Activated CD4-positive, alpha-beta memory T cell treated with anti-CD3 and anti-CD28 coated beads, Interleukin-2, amount 10 ng/mL, durations not matched to agents 7 days and 5 days (primary cell): Measurements from ENCODE around the gene KATNIP. TPM values are rescaled to one million over a fixed set of nuclear protein-coding genes. Genes with fewer than 3 reads are reported as not detected.

Source experiments
- CTCF ChIA-PET: fragments of 350-600 bp; sonication (Branson Sonifier 250); formaldehyde crosslinking; loops from one replicate; lab custom pipeline; 2021; ENCODE audit warnings: antibody characterized with exemption, inconsistent platforms; lab: Charles Lee
- POLR2A ChIA-PET: fragments of 350-600 bp; sonication (Branson Sonifier 250); formaldehyde crosslinking; loops from one replicate; lab custom pipeline; 2021; ENCODE audit warnings: antibody characterized with exemption; lab: Charles Lee
- DNase-seq: peaks from one replicate; pipeline ENCODE4 v3.0.0-alpha.2; 2020
- H3K27ac Mint-ChIP-seq: one replicate; pipeline ENCODE4 v1.8.0; 2021; ENCODE audit warnings: mild to moderate bottlenecking, mixed read lengths
- H3K27me3 Mint-ChIP-seq: one replicate; pipeline ENCODE4 v1.8.0; 2021; ENCODE audit warnings: mixed read lengths
- H3K36me3 Mint-ChIP-seq: one replicate; pipeline ENCODE4 v1.8.0; 2021; ENCODE audit warnings: low read depth, mixed read lengths
- H3K4me1 Mint-ChIP-seq: one replicate; pipeline ENCODE4 v1.8.0; 2021; ENCODE audit warnings: mixed read lengths
- H3K4me3 Mint-ChIP-seq: one replicate; pipeline ENCODE4 v1.8.0; 2021; ENCODE audit warnings: mild to moderate bottlenecking, mixed read lengths
- H3K9me3 Mint-ChIP-seq: one replicate; pipeline ENCODE4 v1.8.0; 2021; ENCODE audit warnings: mixed read lengths
- total RNA-seq, 2 experiments: library from RNA; stranded (reverse); gene quantifications; one replicate each; pipeline ENCODE4 v1.2.3, GENCODE V29; 2021

Gene KATNIP
- total RNA-seq, 2 experiments from 2014 or later = 15.8 to 18.1 TPM

DNA sequence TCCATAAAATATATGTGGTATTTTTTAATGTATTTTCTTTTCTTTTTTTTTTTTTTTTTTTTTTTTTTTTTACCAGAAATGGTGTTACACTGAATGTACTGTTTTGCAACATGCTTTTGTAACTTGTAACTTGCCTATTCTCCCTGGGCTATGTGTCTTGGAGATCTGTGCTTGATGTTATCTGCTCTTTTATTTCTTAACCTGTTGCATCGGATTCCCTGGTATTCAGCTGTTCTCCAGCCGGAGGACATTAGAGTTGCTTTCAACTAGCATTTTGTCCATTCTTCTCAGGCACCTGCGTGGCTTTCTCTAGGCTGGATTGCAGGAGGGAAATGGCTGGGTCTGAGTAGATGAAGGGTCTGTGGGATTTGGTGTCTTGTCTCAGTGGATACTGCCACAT, 47.4 kb downstream of the KATNIP start:
- H3K36me3 Mint-ChIP-seq = no peaks in the 10 kb centered on the region
- CTCF ChIA-PET = interaction anchor here (0.6 to 1.7 kb wide), 2 partner anchors 49 to 82 kb away, joined by 3 to 4 read pairs; no protein-coding TSS in a partner anchor
- H3K27me3 Mint-ChIP-seq = no peaks in the 10 kb centered on the region
- POLR2A ChIA-PET = no interaction called here
- no peak overlapping the region for H3K27ac Mint-ChIP-seq
- H3K4me3 Mint-ChIP-seq = no peak overlapping the region
- H3K9me3 Mint-ChIP-seq = no peaks in the 10 kb centered on the region
- H3K4me1 Mint-ChIP-seq = no peaks in the 10 kb centered on the region
- DNase-seq = no peak

- DNase-seq = no peak
- Mint-ChIP-seq H3K27ac (no peak overlapping the region), H3K27me3 (no peaks in the 10 kb centered on the region), H3K9me3 (no peaks in the 10 kb centered on the region), H3K36me3 (no peaks in the 10 kb centered on the region), H3K4me1 (no peaks in the 10 kb centered on the region), H3K4me3 (no peak overlapping the region)
- ChIA-PET POLR2A (no interaction called here), CTCF (interaction anchor here (0.6 to 1.7 kb wide), 2 partner anchors 49 to 83 kb away, joined by 3 to 4 read pairs; no protein-coding TSS in a partner anchor)
Measured at GRCh38 chr16:27598220-27598619, 48.3 kb downstream of the KATNIP start.

- H3K27ac Mint-ChIP-seq = no peak overlapping the region
Measured at GRCh38 chr16:27598931-27599565, 49.1 kb downstream of the KATNIP start.

GRCh38 chr16:27599606-27600005, 49.7 kb downstream of the KATNIP start:
- no peaks in the 10 kb centered on the region for H3K4me1 Mint-ChIP-seq
- CTCF ChIA-PET = no interaction called here

More at GRCh38 chr16:27598931-27599565, 49.1 kb downstream of the KATNIP start:
- ChIA-PET POLR2A (no interaction called here), CTCF (no interaction called here)
- Mint-ChIP-seq H3K4me1 (no peaks in the 10 kb centered on the region), H3K9me3 (no peaks in the 10 kb centered on the region), H3K4me3 (no peak overlapping the region), H3K36me3 (no peaks in the 10 kb centered on the region), H3K27me3 (no peaks in the 10 kb centered on the region)
- DNase-seq = no peak

More at GRCh38 chr16:27599606-27600005, 49.7 kb downstream of the KATNIP start:
- no peak for DNase-seq
- H3K27me3 Mint-ChIP-seq = no peaks in the 10 kb centered on the region
- no peaks in the 10 kb centered on the region for H3K9me3 Mint-ChIP-seq
- H3K36me3 Mint-ChIP-seq = no peaks in the 10 kb centered on the region
- POLR2A ChIA-PET = no interaction called here
- H3K4me3 Mint-ChIP-seq = no peak overlapping the region
- H3K27ac Mint-ChIP-seq = no peak overlapping the region

Other genes with a start within 250 kb of the KATNIP start
- 100 to 1,000 TPM; 257 to 268 TPM for gene IL4R, start 236.2 kb upstream of the KATNIP start, total RNA-seq
- 10 to 100 TPM; 29.2 to 29.5 TPM for gene IL21R, start 148.0 kb upstream of the KATNIP start, total RNA-seq
- 10 to 100 TPM; 48.9 to 53.6 TPM for gene GTF3C1, start 231 bp upstream of the KATNIP start, total RNA-seq